Left forelimb (tissue), 1 donor: ENCODE measurements around the gene PANX1.
"Not testable (repeated sequence)": the region's sequence is repeated elsewhere in the genome, so short reads cannot be mapped to it uniquely, and the experiment has no call there.

Source experiments
- DNase-seq: peaks from one replicate; pipeline ENCODE4 v3.0.0-alpha.2; 2018; ENCODE audit warnings: low spot score

Gene PANX1

DNA sequence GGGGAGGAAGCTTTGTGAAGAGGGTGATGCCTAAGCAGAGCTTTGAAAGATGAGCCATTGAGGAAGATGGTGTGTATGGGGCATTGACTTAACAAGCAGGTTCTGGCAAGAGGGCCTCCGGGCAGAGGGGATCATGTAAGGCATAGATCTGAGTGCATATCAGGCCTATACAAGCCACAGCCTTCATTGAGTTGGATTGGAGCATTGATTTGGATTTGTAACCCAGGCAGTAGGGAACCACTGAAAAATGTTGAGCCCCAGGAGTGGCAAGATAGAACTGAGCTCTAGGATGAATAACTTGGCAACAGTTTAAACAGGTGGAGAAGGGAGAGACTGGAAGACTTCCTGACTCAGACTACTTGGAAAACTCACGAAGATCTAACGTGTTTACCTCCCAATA, 21.4 kb downstream of the PANX1 start:
- no peak for DNase-seq

- no peak for DNase-seq
These were observed 22.4 kb downstream of the PANX1 start for GRCh38 chr11:94150704-94151685.

DNA sequence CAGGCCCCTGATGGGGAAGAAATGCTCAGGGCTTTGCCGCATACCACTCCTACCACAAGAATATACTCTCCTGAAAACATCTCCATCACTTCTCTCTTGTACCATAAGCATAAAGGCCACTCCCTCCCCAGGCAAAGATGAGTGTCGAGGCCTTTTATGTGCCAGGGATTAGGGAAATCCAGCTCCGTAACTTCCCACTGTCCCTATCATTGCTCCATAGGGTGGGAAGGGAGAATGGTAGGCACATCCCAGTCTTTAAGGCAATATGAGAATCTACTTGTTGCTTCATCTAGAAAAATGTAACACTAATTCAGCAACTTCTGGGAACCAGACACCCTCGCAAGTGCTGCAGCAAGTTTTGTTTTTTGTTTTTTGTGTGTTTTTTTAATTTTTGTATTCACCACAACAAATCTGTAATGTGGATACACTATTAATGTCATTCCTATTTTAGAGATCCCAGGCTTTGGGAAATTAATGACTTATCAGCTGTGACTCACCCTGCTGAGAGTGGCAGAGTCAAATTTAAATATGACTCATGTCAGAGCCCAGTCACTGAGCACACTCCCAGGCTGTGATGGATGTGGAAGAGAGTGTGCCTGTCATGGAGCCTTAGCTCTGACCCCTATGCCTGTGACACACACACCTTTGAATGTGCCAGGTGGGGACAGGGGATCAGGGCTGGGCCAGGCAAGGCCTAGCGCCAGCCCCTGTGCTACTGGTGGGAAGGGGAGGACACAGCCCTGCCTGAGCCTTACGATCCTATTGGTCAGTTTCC, 23.4 kb downstream of the PANX1 start:
- DNase-seq: no peak

DNA sequence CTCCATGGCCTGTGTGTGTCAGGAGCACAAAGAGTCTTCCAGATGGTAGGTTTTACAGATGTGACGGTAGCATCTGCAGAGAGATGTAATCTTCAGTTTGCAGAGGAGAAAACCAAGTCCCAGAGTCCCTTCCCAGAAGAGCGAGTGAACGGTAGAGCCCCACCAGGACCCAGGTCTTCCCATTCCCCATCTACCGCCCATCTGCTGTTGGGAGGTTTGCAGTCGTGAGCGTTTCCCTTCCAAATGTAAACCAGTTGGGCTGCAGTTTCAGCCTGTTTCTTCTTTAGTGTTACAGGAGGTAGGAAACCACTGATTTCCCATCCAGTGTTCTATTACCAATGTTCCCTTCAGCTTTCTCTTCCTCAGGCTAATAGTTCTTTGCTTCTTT, 24.0 kb downstream of the PANX1 start:
- DNase-seq: no peak

- no peak for DNase-seq
These were observed 24.7 kb downstream of the PANX1 start for GRCh38 chr11:94153320-94153719.

DNA sequence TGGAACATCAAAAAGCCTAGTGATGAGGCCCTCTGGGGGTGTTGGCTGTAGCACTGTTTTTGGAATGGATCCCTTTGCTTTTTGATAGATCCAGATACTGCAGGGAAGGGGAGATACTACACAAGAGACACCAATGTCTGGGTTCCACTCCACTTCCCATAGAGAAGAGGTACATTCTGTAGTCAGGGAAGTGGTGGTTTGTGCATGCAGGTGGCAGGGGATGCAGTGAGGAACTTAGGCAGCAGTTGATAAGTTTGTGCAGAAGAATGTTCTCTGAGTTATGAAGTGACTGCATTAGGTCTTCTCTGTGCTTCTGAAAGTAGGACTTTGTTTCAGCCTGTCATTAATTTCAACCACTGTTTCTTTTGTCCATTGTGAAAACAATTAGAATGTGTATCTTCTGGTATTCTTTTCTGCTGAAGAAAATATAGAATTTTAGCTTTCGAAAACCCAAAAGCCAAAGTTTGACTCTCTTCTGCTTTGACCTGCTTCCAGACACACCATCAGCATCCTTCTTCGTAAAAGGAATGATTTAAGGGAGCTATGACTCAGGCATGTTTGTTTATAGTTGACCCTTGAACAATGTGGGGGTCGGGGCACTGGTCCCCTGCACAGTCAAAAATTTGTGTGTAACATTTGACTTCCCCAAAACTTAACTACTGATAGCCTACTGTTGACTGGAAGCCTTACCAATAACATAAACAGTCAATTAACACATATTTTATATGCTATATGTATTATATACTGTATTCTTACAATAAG, 25.6 kb downstream of the PANX1 start:
- DNase-seq: no peak

DNA sequence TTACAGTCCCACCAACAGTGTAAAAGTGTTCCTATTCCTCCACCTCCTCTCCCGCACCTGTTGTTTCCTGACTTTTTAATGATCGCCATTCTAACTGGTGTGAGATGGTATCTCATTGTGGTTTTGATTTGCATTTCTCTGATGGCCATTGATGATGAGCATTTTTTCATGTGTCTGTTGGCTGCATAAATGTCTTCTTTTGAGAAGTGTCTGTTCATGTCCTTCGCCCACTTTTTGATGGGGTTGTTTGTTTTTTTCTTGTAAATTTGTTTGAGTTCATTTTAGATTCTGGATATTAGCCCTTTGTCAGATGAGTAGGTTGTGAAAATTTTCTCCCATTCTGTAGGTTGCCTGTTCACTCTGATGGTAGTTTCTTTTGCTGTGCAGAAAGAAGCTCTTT, 28.7 kb downstream of the PANX1 start:
- not testable (repeated sequence) for DNase-seq

GRCh38 chr11:94168882-94169281, 40.2 kb downstream of the PANX1 start:
- no peak for DNase-seq

- no peak for DNase-seq
These were observed 40.9 kb downstream of the PANX1 start for GRCh38 chr11:94169516-94169915.

DNA sequence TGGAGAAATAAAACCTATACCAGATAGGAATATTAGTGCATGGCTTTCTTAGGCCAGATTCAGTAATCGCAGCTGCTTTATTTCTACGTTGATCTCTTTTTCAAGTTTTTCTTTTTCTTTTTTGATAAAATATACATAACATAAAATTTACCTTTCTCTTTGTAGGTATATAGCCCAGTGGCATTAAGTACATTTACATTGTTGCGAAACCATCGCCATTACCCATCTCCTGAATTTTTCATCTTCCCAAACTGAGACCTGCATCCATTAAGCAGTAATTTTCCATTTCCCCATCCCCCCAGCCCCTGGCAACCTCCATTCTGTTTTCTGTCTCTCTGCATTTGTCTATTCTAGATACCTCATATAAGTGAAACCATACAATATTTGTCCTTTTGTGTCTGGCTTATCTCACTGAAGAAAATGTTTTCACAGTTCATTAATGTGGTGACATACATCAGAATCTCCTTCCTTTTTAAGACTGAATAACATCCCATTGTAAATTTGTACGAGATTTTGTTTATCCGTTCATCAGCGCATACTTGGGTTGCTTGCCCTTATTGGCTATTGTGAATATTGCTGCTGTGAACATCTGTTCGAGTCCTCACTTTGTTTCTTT, 41.4 kb downstream of the PANX1 start:
- DNase-seq: no peak

DNA sequence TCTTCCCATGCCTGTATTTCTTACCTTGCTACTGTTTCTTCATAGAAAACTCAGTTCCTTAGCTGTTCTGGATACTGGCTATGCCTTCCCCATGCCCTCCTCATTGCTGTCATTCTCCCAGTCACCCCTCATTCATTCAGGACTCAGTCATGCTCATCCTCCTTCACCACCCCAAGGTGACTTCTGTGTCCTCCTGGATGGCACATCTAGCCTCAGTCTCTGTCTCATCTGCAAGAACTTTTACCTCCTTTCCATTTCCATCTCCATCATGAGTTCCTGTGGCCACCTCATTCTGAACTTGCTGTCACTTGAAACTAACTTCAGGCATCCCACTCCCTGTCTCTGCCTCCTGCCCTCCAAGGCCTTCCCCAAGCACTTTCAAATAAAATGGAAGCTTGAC, 42.3 kb downstream of the PANX1 start:
- no peak for DNase-seq

DNA sequence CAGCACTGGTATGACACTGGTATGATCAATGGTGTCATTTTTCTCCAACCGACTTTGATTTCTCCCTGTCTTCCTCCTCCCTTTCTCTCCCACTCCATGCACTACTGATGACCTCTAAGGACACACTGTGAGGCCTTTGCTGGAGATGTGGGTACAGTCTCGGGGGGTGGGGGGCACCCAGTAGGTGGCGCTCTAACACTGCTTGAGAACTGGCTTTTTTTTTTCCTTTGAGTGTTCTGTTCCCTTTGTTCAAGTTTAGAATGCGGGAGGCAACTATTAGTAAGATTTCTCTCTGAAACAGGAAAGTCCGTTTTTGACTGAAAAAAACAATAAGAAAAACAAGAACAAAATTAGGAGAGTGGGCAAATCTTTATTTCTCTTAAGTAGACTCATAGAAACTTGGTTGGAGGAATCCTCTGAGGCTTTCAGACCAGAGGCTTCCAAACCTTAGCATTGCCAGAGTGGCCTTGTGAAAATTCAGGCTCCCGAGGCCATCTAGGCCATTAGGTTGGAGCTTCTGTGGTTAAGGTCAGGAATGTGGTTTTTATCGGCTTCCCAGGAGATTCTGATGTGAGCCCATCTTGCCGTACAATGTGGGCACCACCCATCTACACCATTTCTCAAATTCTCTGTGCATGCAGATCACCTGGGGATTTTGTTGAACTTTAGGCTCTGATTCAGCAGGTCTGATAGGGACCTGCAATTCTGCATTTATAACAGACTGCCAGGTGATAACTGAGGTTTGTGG, 43.2 kb downstream of the PANX1 start:
- DNase-seq: no peak

DNA sequence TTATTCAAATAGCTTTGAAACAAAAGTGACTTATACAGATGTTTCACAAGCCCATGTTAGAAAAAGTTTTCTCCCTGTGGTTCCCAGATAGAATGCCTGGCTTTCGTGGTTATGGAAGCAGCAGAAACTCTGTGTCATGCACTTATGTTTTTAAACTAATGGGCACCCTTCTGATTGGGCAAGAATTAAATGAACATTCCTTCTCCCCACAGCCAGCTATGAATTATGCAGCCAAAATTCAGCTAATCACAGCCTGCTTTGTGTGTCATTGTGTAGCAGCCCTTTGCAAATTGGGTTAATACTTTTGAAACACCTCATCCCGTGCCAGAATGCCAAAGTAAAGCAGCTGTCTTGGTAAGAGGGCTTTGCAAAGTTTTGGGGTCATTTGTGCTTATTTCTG, 46.9 kb downstream of the PANX1 start:
- DNase-seq: no peak

DNA sequence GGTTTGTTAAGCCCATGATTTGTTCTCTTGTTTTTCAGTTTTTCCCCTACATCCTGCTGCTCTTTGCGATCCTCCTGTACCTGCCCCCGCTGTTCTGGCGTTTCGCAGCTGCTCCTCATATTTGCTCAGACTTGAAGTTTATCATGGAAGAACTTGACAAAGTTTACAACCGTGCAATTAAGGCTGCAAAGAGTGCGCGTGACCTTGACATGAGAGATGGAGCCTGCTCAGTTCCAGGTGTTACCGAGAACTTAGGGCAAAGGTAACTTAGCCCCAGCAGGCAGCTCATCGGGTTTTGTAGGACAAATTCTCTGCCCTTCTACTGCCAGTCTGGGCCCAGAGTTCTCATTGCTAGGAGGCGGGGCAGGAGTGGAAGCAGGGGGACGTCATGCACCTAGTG, 49.7 kb downstream of the PANX1 start:
- DNase-seq: no peak

GRCh38 chr11:94179696-94180095, 51.1 kb downstream of the PANX1 start:
- no peak for DNase-seq

- DNase-seq: no peak
These were observed 52.9 kb downstream of the PANX1 start for GRCh38 chr11:94181526-94181925.

- no peak for DNase-seq
These were observed 53.3 kb downstream of the PANX1 start for GRCh38 chr11:94181943-94182342.

DNA sequence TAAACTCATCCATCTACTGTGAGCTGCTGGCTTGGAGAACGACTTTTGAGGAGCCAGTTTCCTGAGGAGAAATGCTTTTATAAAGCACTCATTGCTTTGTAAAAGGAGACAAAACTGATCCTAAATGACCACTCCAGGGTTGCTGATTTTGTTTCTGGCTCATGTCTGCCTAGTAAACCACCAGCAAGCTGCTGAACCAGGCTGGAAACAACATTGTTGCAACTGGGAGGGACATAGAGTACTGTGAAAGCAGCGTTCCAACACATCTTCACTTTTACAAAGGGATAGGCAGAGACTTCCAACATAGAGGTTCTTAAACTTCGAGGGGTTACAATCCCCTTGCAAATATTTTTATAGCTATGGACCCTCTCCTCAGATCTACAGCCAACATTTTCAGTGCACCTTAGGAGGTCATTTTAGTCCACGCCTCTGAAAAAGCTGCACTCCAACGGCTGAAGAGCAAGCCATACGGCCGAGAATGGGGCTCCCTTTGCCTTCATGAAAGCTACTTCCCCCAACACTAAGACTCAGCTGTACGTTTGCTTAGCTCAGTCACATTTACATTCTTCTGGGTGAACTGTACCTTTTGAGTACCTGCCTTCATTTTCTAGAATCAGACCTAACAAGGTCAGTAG, 54.7 kb downstream of the PANX1 start:
- no peak for DNase-seq

- no peak for DNase-seq
These were observed 55.2 kb downstream of the PANX1 start for GRCh38 chr11:94183886-94184264.

DNA sequence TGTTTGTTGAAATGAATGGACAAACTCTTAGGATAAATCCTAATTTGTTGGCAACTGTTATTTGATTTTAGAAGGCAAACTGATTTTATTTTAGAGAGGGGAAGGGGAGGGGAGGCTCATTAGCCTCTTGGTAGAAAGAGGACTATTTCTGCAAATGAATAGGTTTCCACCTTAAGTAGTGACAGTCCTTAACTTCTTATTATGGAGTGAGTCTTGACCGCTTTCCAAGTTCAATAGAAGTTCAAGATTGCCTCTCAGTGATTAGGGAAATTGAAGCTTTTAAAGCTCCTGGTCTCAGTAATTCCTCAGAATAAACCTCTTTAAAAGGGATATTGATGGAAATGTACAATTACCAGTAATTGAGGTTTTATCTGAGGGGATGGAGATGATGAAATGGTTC, 55.7 kb downstream of the PANX1 start:
- no peak for DNase-seq

GRCh38 chr11:94184846-94185245, 56.2 kb downstream of the PANX1 start:
- no peak for DNase-seq
